Thymus (tissue), 11 donors: ENCODE measurements around the gene RNF213. TPM values are rescaled to one million over a fixed set of nuclear protein-coding genes. Genes with fewer than 3 reads are reported as not detected.

Experiments
- DNase-seq, 9 donors: peaks; one replicate each; pipeline ENCODE4 v3.0.0-alpha.2; 2013; ENCODE audit warnings: low spot score in 9 of 9, low read depth in 6 of 9, missing footprints in 1 of 9
- H3K27ac ChIP-seq, 2 donors: one replicate each; pipeline ENCODE4 v1.5.1; 2013; ENCODE audit warnings: control low read depth in 1 of 2, low read depth in 1 of 2, low read length in 1 of 2, mild to moderate bottlenecking in 1 of 2, moderate library complexity in 1 of 2
- H3K27me3 ChIP-seq, 2 donors: one replicate each; pipeline ENCODE4 v1.5.1; 2013; ENCODE audit warnings: low read length in 1 of 2; ENCODE audit not compliant: control insufficient read depth in 2 of 2, insufficient read depth in 1 of 2
- H3K36me3 ChIP-seq, 2 donors: one replicate each; pipeline ENCODE4 v1.5.1; 2013; ENCODE audit warnings: low read length in 1 of 2, mild to moderate bottlenecking in 1 of 2, moderate library complexity in 1 of 2; ENCODE audit not compliant: control insufficient read depth in 2 of 2, insufficient read depth in 2 of 2
- H3K4me1 ChIP-seq, 2 donors: one replicate each; pipeline ENCODE4 v1.5.1; 2013; ENCODE audit warnings: low read length in 2 of 2; ENCODE audit not compliant: control insufficient read depth in 2 of 2, insufficient read depth in 2 of 2
- H3K4me3 ChIP-seq, 2 donors: one replicate each; pipeline ENCODE4 v1.5.1; 2013; ENCODE audit warnings: low read length in 2 of 2, control low read depth in 1 of 2, mild to moderate bottlenecking in 1 of 2
- H3K9me3 ChIP-seq, 2 donors: one replicate each; pipeline ENCODE4 v1.5.1; 2013; ENCODE audit warnings: low read length in 1 of 2, mild to moderate bottlenecking in 1 of 2; ENCODE audit not compliant: control insufficient read depth in 2 of 2, insufficient read depth in 1 of 2
- WGBS: extraction: QIAGEN DNeasy Blood & Tissue Kit; methylation state at CpG from one replicate; pipeline ENCODE4 v1.1.7; 2013; 5-methylcytosine and 5-hydroxymethylcytosine counted together
- polyA plus RNA-seq: library from polyadenylated mRNA; stranded (reverse); fragments of 200-250 nt; gene quantifications from one replicate; pipeline ENCODE4 v1.2.3, GENCODE V29; 2013
- total RNA-seq: library from RNA; stranded (reverse); fragments of 120-200 nt; gene quantifications from one replicate; pipeline ENCODE4 v1.2.4, GENCODE V29; 2013
- donor health status: healthy.

RNF213 gene
- total and polyA plus RNA-seq, 2 donors, result 76.4 to 114 TPM

GRCh38 chr17:80291691-80292487 is 31.2 kb downstream of the RNF213 start:
- Histone ChIP-seq H3K4me1 (peaks cover 11 to 33% of the 10 kb centered on the region in 2 donors), H3K36me3 (peaks cover 85 to 89% of the 10 kb centered on the region in 2 donors), H3K4me3 (no peak overlapping the region), H3K27me3 (no peaks in the 10 kb centered on the region), H3K9me3 (peaks cover 0 to 5% of the 10 kb centered on the region in 2 donors), H3K27ac (no peak overlapping the region)
- 97% methylated on average over 20 of the region's 20 CpGs for WGBS
- DNase-seq, result no peak

GRCh38 chr17:80292521-80292971 is 31.9 kb downstream of the RNF213 start:
- H3K9me3 ChIP-seq, result peaks cover 0 to 5% of the 10 kb centered on the region in 2 donors
- H3K4me1 ChIP-seq, result peaks cover 11 to 26% of the 10 kb centered on the region in 2 donors
- H3K36me3 ChIP-seq, result peaks cover 85 to 88% of the 10 kb centered on the region in 2 donors
- H3K27ac ChIP-seq, result no peak overlapping the region
- no peak for DNase-seq
- no peaks in the 10 kb centered on the region for H3K27me3 ChIP-seq
- H3K4me3 ChIP-seq, result no peak overlapping the region
- WGBS, result 97% methylated on average over 10 of the region's 10 CpGs

GRCh38 chr17:80294210-80294609 is 33.6 kb downstream of the RNF213 start:
- Histone ChIP-seq H3K9me3 (peaks cover 0 to 5% of the 10 kb centered on the region in 2 donors), H3K27ac (no peak overlapping the region), H3K4me3 (no peak overlapping the region), H3K4me1 (peaks cover 0 to 9% of the 10 kb centered on the region in 2 donors), H3K27me3 (no peaks in the 10 kb centered on the region), H3K36me3 (peaks cover 83 to 90% of the 10 kb centered on the region in 2 donors)
- 94% methylated on average over 7 of the region's 7 CpGs for WGBS
- DNase-seq, result no peak

GRCh38 chr17:80294653-80295052 is 34.0 kb downstream of the RNF213 start:
- Histone ChIP-seq H3K27me3 (no peaks in the 10 kb centered on the region), H3K27ac (no peak overlapping the region), H3K4me3 (no peak overlapping the region), H3K4me1 (peaks cover 0 to 5% of the 10 kb centered on the region in 2 donors), H3K36me3 (peaks cover 80 to 89% of the 10 kb centered on the region in 2 donors), H3K9me3 (peaks cover 0 to 5% of the 10 kb centered on the region in 2 donors)
- WGBS, result 97% methylated on average over 6 of the region's 6 CpGs
- DNase-seq, result no peak

DNA sequence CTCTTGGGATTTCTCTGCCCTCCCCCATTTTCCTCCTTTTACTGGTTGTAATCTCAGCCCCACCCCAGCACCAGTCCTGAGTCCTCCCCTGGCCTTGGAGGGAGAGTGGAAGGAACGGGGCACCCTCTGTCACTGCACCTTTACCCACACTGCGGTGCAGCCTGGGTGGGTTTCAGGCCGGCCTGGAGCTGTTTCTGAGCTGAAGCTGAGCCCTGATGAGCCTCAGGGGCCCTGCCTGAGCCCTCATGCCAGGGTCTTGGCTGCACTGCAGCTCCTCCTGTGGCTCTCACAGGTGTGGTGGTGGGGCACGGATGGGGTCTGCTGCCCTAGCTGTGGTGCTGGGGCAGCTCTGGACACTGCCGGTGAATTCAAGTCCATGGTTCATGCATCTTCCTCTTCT is 34.5 kb downstream of the RNF213 start:
- no peak for DNase-seq
- Histone ChIP-seq H3K27ac (no peak overlapping the region), H3K36me3 (peaks cover 80 to 89% of the 10 kb centered on the region in 2 donors)

GRCh38 chr17:80295559-80295958 is 34.9 kb downstream of the RNF213 start:
- Histone ChIP-seq H3K27me3 (no peaks in the 10 kb centered on the region), H3K27ac (no peak overlapping the region), H3K36me3 (peaks cover 80 to 89% of the 10 kb centered on the region in 2 donors), H3K4me1 (no peaks in the 10 kb centered on the region), H3K4me3 (no peak overlapping the region), H3K9me3 (no peaks in the 10 kb centered on the region)
- over 99% methylated on average over 6 of the region's 6 CpGs for WGBS
- DNase-seq, result no peak

More for the DNA sequence above, 34.5 kb downstream of the RNF213 start:
- peaks cover 0 to under 1% of the 10 kb centered on the region in 2 donors for H3K4me1 ChIP-seq
- 88% methylated on average over 5 of the region's 5 CpGs for WGBS
- no peak overlapping the region for H3K4me3 ChIP-seq
- peaks cover 0 to 1% of the 10 kb centered on the region in 2 donors for H3K9me3 ChIP-seq
- no peaks in the 10 kb centered on the region for H3K27me3 ChIP-seq

- DNase-seq, result no peak
- no peaks in the 10 kb centered on the region for H3K27me3 ChIP-seq
- no peaks in the 10 kb centered on the region for H3K4me1 ChIP-seq
- H3K4me3 ChIP-seq, result no peak overlapping the region
- 97% methylated on average over 14 of the region's 14 CpGs for WGBS
- H3K9me3 ChIP-seq, result no peaks in the 10 kb centered on the region
- no peak overlapping the region for H3K27ac ChIP-seq
- H3K36me3 ChIP-seq, result peaks cover 75 to 89% of the 10 kb centered on the region in 2 donors
Measured at GRCh38 chr17:80296221-80296620, 35.6 kb downstream of the RNF213 start.

DNA sequence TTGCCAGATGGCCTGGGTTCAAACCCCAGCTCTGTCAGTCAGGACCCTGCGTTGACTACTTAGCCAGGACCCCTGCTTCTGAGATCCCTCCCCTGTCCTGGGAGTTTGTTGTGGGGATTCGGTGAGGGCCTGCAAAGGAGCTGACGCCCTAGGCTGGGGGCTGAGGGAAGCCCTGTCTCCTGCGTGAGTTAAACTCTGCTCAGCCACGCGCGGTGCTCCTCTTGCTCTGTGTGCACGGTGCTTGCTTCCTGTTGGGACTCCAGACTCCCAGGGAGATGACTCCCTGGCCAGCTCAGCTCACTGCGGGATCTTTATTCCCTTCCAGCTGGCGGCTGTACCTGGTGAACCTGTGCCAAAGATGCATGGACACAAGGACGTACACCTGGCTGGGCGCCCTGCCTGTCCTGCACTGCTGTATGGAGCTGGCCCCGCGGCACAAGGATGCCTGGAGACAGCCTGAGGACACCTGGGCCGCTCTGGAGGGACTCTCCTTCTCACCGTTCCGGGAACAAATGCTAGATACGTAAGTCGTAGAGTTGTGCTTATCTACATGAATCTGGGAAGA is 37.4 kb downstream of the RNF213 start:
- H3K36me3 ChIP-seq, result peaks cover 67 to 87% of the 10 kb centered on the region in 2 donors
- DNase-seq, result no peak
- WGBS, result 95% methylated on average over 19 of the region's 19 CpGs
- H3K4me1 ChIP-seq, result no peaks in the 10 kb centered on the region
- H3K4me3 ChIP-seq, result no peak overlapping the region
- H3K9me3 ChIP-seq, result peaks cover 1 to 6% of the 10 kb centered on the region in 2 donors
- no peak overlapping the region for H3K27ac ChIP-seq
- H3K27me3 ChIP-seq, result no peaks in the 10 kb centered on the region
